HG03060 (cell line): ENCODE data around the gene MCF2L.

Experiments used
- ATAC-seq: cut with Tn5 transposase; IDR thresholded peaks from one replicate; pipeline ENCODE4 v1.9.1; 2021; ENCODE audit warnings: low read depth, moderate number of reproducible peaks; ENCODE audit not compliant: unreplicated experiment

Gene MCF2L

GRCh38 chr13:113117911-113118260, 148.9 kb downstream of the MCF2L start:
- ATAC-seq = no peak

DNA sequence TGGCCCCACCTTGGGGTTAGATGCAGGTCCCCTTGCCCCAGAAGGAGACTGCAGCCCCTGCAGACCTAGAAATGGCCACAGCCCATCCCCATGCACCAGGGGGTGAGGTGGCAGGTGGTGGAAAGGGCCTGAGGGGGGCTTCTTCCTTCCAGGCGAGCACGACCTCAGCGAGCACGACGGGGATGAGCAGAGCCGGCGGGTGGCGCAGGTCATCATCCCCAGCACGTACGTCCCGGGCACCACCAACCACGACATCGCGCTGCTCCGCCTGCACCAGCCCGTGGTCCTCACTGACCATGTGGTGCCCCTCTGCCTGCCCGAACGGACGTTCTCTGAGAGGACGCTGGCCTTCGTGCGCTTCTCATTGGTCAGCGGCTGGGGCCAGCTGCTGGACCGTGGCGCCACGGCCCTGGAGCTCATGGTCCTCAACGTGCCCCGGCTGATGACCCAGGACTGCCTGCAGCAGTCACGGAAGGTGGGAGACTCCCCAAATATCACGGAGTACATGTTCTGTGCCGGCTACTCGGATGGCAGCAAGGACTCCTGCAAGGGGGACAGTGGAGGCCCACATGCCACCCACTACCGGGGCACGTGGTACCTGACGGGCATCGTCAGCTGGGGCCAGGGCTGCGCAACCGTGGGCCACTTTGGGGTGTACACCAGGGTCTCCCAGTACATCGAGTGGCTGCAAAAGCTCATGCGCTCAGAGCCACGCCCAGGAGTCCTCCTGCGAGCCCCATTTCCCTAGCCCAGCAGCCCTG, 149.4 kb downstream of the MCF2L start:
- ATAC-seq = no peak

- no peak for ATAC-seq
Measured at GRCh38 chr13:113119166-113119821, 150.3 kb downstream of the MCF2L start.

DNA sequence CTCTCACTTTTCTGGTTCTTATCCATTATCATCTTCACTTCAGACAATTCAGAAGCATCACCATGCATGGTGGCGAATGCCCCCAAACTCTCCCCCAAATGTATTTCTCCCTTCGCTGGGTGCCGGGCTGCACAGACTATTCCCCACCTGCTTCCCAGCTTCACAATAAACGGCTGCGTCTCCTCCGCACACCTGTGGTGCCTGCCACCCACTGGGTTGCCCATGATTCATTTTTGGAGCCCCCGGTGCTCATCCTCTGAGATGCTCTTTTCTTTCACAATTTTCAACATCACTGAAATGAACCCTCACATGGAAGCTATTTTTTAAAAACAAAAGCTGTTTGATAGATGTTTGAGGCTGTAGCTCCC, 150.8 kb downstream of the MCF2L start:
- no peak for ATAC-seq

DNA sequence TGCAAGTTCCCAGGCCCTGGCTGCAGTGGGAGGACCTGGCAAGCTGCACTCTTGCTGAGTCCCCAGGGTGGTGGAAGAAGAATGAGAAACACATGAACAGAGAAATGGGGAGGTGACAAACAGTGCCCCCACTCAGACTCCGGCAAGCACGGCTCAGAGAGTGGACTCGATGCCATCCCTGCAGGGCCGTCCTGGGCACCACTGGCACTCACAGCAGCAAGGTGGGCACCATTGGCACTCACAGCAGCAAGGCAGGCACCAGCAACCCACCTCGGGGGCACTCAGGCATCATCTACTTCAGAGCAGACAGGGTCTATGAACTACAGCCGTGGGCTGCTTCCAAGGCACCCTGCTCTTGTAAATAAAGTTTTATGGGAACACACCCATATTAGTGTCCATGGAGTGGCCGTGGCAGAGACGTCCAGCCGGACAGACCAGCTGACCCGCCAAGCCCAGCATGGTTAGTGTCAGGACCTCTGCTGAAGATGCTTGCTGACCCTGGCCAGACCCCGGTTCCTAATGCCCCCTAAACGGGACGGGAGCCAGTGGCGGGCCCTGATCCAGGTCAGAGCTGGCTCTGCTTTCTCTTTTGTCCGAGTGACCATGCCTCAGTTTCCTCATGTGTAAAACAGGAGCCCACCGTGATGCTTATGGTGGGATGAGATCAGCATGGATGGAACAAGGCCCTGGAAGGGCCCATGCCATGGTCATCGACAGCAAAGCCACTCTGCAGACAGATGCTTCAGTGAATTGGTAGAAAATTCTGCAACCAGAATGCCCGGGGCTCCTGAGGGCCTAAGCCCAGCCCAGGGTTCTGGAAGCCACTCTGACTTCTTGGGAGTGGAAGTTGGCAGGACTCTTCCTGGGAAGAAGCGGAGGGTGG, 151.5 kb downstream of the MCF2L start:
- no peak for ATAC-seq

DNA sequence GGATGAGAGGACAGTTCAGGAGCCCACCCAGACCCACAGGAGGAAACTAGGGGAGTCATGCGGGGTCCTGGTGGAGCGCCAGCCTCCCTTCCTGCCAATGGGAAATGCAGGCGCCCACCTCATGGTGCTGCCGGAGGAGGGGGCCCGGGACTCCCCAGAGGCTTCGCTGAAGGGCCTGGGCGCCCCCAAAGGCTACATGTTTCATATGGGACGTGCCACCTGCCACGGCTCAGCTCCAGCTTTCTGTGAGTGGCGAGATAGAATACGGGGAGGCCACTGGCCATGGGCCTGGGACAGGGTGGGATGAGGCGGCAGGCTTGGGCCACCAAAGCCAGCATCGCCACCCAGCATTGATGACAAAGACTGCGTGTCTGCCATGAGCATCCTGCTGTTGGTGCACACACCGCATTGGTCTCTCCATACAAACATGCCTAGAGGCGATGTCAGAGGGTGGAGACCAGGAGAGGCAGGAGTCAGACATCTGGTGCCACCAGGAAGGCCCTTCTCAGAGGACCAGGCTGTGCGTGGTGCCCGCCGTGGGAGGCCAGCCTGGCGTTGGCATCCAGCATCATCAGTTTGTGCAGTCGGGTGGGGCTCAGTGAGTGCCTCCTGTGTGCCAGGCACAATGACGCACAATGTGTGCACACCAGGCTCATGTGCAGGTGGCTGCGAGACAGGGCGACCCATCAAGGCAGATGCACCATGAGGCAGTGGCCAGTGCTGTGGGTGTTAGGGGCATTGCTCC, 152.3 kb downstream of the MCF2L start:
- no peak for ATAC-seq

DNA sequence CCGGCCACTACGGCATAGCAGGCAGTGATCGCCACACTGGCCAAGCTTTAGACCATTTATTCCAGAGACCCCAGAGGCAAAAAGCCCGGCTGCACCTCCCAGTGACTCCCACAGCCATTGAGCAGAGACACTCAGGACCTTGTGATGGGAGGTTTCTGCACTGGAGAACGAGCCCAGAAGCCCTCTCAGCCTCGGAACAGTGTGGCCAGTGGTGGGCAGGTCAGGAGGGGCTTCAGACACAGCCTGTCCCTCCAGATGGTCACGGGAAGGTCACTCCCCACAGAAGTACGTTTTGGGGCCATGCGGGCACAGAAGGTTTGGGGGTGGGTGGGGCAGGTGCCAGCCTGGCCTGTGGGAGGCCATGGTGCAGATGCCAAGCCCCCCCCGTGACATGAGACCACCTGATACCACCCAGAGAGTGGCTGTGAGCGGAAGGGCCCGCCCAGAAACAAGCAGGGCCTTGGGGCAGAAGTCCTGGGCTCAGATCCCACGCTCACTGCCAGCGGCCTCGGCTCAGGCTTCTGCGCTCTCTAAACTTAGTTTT, 153.0 kb downstream of the MCF2L start:
- no peak for ATAC-seq

DNA sequence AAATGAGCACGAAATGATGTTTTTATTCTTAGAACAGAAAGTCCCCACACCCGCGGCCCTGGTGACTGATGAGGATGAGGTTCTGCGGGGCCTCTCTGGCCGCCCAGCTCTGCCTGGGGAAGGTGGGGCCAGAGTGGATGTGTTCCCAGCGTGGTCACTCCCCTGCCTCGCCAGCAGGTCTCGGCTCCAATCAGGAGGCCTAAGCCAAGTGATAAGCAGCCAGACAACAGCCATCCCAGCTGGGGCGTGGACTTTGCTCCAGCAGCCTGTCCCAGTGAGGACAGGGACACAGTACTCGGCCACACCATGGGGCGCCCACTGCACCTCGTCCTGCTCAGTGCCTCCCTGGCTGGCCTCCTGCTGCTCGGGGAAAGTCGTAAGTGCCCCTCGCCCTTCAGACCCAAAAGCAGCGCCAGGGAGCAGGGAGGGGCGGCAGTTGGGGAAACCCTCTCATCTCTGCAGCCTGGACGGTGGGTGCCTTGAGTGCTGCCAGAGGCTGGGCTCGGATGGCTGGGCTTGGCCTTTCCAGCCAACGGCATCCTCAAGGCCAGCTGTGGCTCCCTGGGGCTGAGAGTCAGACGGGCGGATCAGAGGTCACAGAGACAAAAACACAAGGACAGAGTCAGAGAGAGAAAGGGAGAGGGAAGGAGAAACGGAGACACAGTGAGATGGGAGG, 153.7 kb downstream of the MCF2L start, which contains the start of gene F10:
F10 (plus strand) TSS at position 250 of the 676 bp plus-strand sequence; CDS start at position 307, 57 bp downstream.
- no peak for ATAC-seq

DNA sequence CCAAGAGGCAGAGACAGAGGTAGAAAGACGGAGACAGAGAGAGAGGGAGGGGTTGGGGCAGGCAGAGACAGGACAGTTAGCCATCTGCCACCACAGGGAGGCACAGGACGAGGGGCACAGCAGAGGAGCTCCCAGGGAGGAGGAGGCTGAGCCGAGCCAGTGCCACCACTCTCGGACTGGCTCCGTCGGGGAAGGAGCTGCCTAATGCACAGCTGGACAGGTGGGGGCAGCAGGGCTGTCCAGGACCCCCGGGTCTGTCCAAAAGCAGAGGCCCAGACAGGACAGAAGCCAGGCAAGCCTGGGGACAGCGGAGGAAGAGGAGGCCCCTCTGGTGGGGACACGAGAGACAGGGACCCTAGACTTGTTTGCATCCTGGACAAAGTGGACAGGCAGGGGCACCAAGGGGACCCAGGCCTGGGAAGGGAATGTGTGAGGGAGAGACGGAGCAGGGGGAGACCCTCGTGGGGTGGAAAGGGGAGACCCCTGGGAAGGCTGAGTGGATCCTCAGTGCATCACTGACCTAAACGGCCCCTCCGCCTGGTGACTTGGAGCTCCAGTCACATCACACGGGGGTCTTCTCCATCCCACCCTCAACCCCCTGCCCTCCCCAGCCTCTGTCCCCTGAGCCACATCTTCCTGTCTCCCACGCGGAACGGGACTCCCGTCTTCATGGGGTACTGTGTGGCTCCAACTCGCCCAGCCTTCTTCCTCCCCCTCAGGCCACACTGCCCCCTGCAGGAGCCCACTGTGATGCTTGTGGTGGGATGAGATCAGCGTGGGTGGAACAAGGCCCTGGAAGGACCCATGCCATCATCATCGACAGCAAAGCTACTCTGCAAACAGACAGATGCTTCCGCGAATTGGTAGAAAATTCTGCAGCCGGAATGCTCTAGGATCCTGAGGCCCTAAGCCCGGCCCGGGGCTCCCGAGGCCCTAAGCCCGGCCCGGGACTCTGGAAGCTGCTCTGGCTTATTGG, 154.5 kb downstream of the MCF2L start:
- no peak for ATAC-seq

DNA sequence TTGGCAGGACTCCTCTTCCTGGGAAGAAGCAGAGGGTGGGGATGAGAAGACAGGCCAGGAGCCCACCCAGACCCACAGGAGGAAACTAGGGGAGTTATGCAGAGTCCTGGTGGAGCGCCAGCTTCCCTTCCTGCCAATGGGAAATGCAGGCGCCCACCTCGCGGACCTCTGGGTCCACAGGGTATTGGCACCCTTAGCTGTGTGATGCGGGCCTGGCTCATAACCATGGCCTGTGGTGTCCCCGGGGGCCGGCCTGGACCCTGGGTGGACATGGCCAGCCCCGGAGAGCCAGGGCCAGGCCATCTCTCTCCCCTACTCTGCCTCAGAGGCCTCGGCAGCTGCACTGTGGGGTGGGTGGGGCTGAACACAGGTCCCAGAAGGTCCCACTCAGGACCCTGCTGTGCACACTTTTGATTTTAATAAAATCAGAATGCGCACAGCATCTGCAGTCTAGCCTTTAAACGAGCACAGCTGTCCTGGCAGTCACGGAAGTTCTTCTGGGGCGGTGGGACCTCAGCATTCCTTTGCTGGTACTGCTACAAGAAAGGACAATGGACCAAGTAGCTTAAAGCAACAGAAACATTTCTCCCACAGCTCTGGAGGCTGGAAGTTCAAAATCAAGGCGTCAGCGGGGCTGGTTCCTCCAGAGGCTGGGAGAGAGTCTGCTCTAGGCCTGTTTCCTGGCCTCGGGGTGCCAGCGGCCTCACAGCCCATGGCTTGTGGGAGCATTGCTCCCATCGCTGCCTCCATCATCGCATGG, 155.4 kb downstream of the MCF2L start:
- ATAC-seq = no peak

DNA sequence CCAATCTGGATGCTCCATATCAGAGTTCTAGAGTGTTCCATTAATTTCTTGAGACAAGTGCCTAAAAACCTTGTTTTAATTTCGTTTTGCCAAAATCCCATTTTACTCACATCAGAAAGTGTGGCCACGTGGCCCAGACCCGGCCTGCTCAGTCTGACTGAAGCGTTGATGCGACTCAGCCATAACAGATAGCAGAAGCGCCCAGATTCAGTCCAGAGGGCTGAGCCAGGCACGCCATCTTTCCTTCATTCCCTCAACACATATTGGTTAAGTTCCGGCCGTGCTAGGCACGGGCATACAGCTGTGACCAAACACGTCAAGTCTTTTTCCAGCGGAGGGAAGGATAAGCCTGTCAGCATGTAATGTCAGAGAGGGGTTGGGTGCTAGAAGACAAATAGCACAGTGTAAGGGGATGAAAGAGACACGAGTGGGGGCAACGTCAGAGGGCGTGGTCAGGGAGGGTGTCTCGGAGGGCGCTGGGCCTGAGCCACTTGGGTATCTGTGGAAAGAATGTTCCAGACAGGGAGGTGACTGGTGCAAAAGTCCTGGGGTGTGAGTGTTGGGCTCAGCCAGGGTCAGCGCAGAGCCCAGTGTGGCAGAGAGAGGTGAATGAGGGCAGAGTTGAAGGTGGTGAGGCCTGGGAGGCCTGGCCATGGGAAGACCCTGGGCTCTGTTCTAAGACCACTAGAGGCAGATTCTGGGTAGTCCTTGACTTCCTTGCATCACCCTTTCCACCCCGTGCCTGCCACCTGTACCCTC, 156.7 kb downstream of the MCF2L start:
- ATAC-seq = no peak

DNA sequence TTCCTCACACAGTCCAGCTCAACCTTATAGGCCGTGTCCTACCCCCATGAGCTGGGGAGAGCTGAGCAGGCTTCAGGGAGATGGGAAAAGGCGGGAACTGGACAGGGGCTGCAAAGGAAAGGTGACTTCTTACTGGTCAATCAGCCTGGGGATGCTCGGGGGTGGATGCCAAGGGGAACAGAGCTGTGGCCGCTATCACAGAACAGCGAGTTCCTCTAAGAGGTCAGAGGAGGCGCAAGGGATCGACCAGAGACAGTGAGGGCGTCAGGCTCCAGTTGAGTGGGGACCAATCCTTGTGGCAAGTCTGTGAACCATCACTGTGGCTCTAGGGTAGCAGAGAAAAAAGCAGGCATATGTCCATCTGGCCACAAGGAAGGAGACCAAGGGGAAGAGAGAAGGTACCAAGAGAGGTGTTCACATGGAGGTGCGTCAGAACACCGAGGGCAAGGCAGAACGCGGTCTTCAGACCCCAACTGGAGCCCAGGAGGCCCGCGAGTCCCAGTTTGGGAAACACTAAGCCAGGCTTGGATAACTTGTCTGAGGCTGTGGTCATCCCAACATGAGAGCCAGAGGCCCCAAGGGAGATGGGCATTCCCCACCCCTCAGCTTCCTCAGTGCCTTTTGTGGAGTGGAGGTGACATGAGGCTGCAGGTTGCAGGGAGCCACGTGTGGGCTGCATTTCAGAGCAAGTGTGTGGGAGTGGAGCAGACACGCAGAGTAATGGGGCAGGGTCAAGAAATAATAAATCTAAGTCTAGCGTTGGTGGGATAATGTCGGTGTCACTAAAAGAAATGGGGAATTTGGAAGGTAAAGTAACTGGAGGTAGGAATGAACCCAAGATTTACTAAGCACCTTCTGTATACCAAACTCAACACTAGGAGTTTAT, 157.5 kb downstream of the MCF2L start:
- ATAC-seq = no peak

- ATAC-seq = no peak
Measured at GRCh38 chr13:113129480-113129879, 160.5 kb downstream of the MCF2L start.

DNA sequence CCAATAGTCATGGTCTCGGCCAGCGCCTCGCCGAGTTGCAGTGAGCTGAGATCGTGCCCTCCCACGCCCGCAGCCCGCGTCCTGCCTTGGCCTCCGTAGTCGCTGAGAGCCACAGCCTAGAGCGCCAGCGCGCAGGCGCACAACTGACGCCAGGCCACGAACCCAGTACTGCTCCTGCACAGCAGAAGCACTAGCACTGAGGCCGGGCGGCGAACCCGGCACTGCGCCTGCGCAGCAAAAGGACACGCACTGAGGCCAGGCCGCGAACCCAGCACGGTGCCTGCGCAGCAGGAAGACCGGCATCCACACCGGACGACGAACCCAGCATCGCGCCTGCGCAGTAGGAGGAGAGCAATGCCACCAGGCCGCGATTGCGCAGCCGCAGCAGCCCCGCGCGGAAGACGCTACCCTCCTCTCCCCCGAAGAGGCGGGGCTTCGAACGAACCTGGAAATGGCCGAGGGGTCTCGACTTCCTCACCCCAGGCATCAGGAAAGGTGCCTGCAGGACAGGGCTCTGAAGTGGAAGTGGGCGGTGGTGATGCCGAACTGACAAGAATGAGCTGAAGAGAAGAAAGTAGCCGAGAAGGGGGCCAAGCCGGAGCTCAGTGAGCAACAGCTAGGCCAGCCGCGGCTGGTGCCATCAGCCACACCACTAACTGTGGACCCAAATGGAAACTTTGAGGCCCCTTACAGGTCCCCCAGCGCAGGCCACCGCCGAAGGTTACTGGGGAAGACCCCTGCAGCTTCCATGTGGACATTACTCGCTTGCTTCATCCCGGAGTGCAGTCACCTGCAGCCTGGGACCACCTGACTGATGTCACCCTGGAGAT, 161.1 kb downstream of the MCF2L start:
- ATAC-seq = no peak

GRCh38 chr13:113135281-113135760, 166.3 kb downstream of the MCF2L start:
- no peak for ATAC-seq
